ENCODE measurements around the gene DDX46. TPM values are rescaled to one million over a fixed set of nuclear protein-coding genes. Genes with fewer than 3 reads are reported as not detected.
"Not testable (repeated sequence)": the region's sequence is repeated elsewhere in the genome, so short reads cannot be mapped to it uniquely, and the experiment has no call there.

Gene DDX46
- polyA plus RNA-seq, 1 donor from 2014 or later = 46.8 TPM

GRCh38 chr5:134835623-134836022 is 77.0 kb downstream of the DDX46 start:
- Histone ChIP-seq H3K36me3 (ENCODE audit: insufficient read depth, low read length) (no peaks in the 10 kb centered on the region), H3K9ac (ENCODE audit: low read length) (no peak overlapping the region), H3K27ac (ENCODE audit: low read length) (no peak overlapping the region), H3K79me2 (replicated peaks; ENCODE audit: insufficient read depth, low read length) (no peaks in the 10 kb centered on the region), H2AFZ (ENCODE audit: low read depth, low read length) (no peak overlapping the region), H3K4me2 (ENCODE audit: low read length) (no peak overlapping the region), H3F3A (ENCODE audit: insufficient read depth, low read length, poor library complexity, severe bottlenecking) (no peaks in the 10 kb centered on the region), H3K9me2 (ENCODE audit: insufficient read depth, low read length) (no peaks in the 10 kb centered on the region), H3K9me3 (ENCODE audit: low read length) (no peaks in the 10 kb centered on the region), H4K20me1 (ENCODE audit: insufficient read depth) (no peaks in the 10 kb centered on the region), H3K4me3 (ENCODE audit: low read length) (no peak overlapping the region), H3K27me3 (ENCODE audit: insufficient read depth, low read depth, low read length) (no peaks in the 10 kb centered on the region)
- TF ChIP-seq POLR2AphosphoS5 (IDR thresholded peaks at IDR 0.05) (no peak), SMC3 (conservative IDR thresholded peaks at IDR 0.05; ENCODE audit: poor library complexity) (no peak), MXI1 (conservative IDR thresholded peaks at IDR 0.05; ENCODE audit: poor library complexity, severe bottlenecking) (no peak), RAD21 (conservative IDR thresholded peaks at IDR 0.05) (no peak), EP300 (conservative IDR thresholded peaks at IDR 0.05; ENCODE audit: poor library complexity, severe bottlenecking) (no peak), TAF1 (IDR thresholded peaks at IDR 0.05; ENCODE audit: low read depth) (no peak), EZH2 (IDR thresholded peaks at IDR 0.05; ENCODE audit: borderline replicate concordance, insufficient read depth, low read length, poor library complexity, severe bottlenecking) (no peak), REST (IDR thresholded peaks at IDR 0.05; ENCODE audit: borderline replicate concordance) (no peak), CTCF (IDR thresholded peaks at IDR 0.05; ENCODE audit: poor library complexity, severe bottlenecking) (no peak)

- Histone ChIP-seq H3K4me2 (ENCODE audit: low read length) (no peak overlapping the region), H2AFZ (ENCODE audit: low read depth, low read length) (no peak overlapping the region), H3K27ac (ENCODE audit: low read length) (no peak overlapping the region), H3K9me2 (ENCODE audit: insufficient read depth, low read length) (no peaks in the 10 kb centered on the region), H3K9ac (ENCODE audit: low read length) (no peak overlapping the region), H3K27me3 (ENCODE audit: insufficient read depth, low read depth, low read length) (no peaks in the 10 kb centered on the region), H3K36me3 (ENCODE audit: insufficient read depth, low read length) (no peaks in the 10 kb centered on the region), H3K9me3 (ENCODE audit: low read length) (no peaks in the 10 kb centered on the region), H4K20me1 (ENCODE audit: insufficient read depth) (no peaks in the 10 kb centered on the region), H3K79me2 (replicated peaks; ENCODE audit: insufficient read depth, low read length) (no peaks in the 10 kb centered on the region), H3K4me3 (ENCODE audit: low read length) (no peak overlapping the region), H3F3A (ENCODE audit: insufficient read depth, low read length, poor library complexity, severe bottlenecking) (no peaks in the 10 kb centered on the region)
- TF ChIP-seq EZH2 (IDR thresholded peaks at IDR 0.05; ENCODE audit: borderline replicate concordance, insufficient read depth, low read length, poor library complexity, severe bottlenecking) (no peak), RAD21 (conservative IDR thresholded peaks at IDR 0.05) (no peak), EP300 (conservative IDR thresholded peaks at IDR 0.05; ENCODE audit: poor library complexity, severe bottlenecking) (no peak), CTCF (IDR thresholded peaks at IDR 0.05; ENCODE audit: poor library complexity, severe bottlenecking) (no peak), REST (IDR thresholded peaks at IDR 0.05; ENCODE audit: borderline replicate concordance) (no peak), TAF1 (IDR thresholded peaks at IDR 0.05; ENCODE audit: low read depth) (no peak), MXI1 (conservative IDR thresholded peaks at IDR 0.05; ENCODE audit: poor library complexity, severe bottlenecking) (no peak), SMC3 (conservative IDR thresholded peaks at IDR 0.05; ENCODE audit: poor library complexity) (no peak), POLR2AphosphoS5 (IDR thresholded peaks at IDR 0.05) (no peak)
Measured at GRCh38 chr5:134837530-134838181, 79.1 kb downstream of the DDX46 start.

GRCh38 chr5:134838361-134838760 is 79.8 kb downstream of the DDX46 start:
- H3K36me3 ChIP-seq (ENCODE audit: insufficient read depth, low read length); H3K27me3 ChIP-seq (ENCODE audit: insufficient read depth, low read depth, low read length); H3K4me2 ChIP-seq (ENCODE audit: low read length); H3K9me3 ChIP-seq (ENCODE audit: low read length); H3K9me2 ChIP-seq (ENCODE audit: insufficient read depth, low read length); H3K27ac ChIP-seq (ENCODE audit: low read length); H3K79me2 ChIP-seq (replicated peaks; ENCODE audit: insufficient read depth, low read length); H4K20me1 ChIP-seq (ENCODE audit: insufficient read depth); H2AFZ ChIP-seq (ENCODE audit: low read depth, low read length); H3F3A ChIP-seq (ENCODE audit: insufficient read depth, low read length, poor library complexity, severe bottlenecking); H3K4me3 ChIP-seq (ENCODE audit: low read length); H3K9ac ChIP-seq (ENCODE audit: low read length): not testable (repeated sequence)
